ENCODE measurements around the gene DDIT3.

The DDIT3 gene

DNA sequence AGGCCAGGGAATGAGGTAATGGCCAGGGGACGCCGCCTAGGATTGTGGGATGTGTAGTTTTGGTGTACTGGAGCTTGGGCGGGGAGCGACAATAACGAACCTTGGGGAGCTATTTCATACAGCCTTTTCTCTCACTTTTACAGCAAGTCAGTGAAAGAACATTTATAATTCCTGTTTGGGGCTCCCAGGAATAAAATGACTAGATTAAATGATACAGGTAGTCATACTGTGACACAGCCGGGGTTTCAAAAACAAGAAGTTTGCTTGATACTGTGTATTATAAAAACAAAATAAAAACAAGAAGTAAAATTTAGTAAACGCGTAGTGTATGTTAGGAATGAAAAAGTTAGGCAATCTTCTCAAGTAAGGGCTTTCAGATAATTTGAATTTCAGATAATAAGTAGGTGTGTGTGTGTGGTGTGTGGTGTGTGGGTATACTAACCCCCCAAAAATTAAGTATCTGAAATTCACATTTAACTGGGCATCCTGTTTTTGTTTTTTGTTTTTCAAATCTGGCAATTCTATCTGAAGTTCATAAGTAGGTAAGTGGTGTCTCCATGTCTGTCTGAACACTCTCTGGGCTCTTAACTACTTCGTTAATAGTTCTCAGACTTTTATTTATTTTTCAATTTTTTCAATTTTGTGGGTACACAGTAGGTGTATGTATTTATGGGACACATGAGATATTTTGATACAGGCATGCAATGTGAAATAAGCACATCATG is 27.1 kb upstream of the DDIT3 start:
- TF ChIP-seq, protein P1, sequence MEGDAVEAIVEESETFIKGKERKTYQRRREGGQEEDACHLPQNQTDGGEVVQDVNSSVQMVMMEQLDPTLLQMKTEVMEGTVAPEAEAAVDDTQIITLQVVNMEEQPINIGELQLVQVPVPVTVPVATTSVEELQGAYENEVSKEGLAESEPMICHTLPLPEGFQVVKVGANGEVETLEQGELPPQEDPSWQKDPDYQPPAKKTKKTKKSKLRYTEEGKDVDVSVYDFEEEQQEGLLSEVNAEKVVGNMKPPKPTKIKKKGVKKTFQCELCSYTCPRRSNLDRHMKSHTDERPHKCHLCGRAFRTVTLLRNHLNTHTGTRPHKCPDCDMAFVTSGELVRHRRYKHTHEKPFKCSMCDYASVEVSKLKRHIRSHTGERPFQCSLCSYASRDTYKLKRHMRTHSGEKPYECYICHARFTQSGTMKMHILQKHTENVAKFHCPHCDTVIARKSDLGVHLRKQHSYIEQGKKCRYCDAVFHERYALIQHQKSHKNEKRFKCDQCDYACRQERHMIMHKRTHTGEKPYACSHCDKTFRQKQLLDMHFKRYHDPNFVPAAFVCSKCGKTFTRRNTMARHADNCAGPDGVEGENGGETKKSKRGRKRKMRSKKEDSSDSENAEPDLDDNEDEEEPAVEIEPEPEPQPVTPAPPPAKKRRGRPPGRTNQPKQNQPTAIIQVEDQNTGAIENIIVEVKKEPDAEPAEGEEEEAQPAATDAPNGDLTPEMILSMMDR (IDR thresholded peaks at IDR 0.05; ENCODE audit: insufficient read depth, low read depth, low read length, missing control alignments) = no peak
- DNase-seq (ENCODE audit: low read depth) = no peak
- H3K4me3 ChIP-seq (ENCODE audit: low read length) = peak overlapping the region; percentile 81

DNA sequence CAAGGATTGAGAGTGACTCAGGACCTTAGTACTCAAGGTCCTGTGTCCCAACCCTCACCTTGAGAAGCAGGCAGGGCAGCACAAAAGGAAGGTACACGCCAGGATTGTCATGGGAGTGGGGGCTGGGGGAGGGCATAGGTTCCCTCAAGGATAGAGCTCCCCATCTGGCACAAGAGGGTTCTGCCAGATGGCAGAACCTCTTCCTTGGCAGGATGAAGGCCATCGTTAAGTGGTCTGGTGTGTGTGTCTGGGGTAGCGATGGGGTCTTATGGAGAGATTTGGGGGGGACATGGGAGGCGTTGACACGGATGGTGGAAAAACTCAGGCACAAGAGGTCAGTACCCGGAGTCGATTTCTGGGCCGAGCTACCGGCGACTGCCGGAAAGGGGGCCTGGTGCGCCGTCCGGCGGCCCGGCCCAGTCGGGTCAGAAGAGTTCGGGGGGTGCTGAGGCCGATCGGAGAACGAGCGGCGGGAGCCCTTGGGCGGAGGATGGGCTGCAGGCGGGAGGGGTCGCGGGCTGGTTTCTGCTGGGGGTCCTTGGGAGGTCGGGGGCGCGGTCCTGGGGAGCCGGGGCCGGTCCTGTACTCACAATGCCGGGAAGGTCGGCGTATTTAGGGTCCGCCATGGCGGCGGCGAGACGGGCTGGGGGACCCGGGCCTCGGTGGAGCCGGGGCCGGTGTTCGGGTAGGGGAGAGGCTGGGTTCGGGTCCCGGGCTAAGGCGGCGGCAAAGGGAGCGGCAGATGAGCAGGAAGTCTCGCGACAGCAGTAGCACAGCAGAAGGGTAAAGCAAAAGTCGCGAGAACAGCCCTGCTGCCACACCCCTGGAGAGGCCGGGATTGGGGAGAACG is 26.3 kb upstream of the DDIT3 start, which contains the start of gene DCTN2:
Gene DCTN2, minus strand, starts transcription at position 755 of the 850 bp plus-strand sequence. Its CDS starts 129 bp downstream, at position 626.
- peak within 1 kb of the TSS; percentile 81 for H3K4me3 ChIP-seq (ENCODE audit: low read length)
- peak; percentile 98 for DNase-seq (ENCODE audit: low read depth)
- TF ChIP-seq, protein P1 (IDR thresholded peaks at IDR 0.05; ENCODE audit: insufficient read depth, low read depth, low read length, missing control alignments) = peak; percentile 39

DNA sequence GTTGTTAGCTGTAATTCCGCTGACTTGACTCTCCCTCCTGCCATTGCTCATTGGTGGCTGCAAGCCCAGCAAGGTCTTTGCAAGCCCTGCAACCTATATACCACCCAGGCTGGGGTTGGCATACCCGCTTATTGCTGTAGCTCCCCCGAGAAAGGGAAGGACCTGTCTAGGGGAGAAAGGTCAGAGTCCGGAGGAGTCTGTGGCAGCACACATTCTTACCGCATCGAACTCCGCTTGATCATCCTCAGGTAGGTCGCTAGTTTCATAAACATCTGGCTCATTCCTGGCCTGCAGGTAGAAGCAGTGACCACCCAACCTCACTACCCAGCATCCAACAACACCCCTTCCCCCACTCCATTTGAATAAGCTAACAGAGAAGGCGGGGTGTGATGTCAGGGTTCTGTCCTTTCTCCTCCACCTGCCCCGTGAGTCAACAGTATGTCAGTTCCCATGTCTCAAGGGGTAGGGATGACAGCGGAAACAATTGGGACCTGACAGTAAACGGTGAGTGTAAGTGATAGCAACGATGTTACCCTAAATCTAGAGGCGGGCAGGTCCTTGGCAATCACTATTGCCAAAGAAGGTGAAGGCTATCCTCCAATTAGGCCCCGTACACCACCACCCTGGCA is 25.6 kb upstream of the DDIT3 start:
- TF ChIP-seq, protein P1 (IDR thresholded peaks at IDR 0.05; ENCODE audit: insufficient read depth, low read depth, low read length, missing control alignments) = no peak
- H3K4me3 ChIP-seq (ENCODE audit: low read length) = peak overlapping the region; percentile 81
- peak; percentile 84 for DNase-seq (ENCODE audit: low read depth)

DNA sequence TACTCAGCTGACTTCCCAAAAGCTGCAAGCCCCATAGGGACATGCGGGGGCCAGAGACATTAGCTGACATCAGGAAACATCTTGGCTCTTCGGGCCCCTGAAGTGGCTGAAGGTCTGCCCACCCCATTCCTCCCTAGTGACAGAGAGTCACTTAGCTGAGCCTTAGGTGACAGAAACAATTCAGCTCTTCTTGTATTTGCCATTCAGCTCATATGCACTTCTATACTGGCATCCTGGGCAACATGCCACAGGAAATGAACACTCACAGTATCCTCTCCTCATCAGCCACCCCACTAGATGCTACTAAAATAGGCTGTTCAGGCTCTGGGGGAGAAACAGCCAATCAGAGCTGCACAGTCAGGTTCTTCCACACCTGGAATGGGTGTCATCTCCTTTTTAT is 23.3 kb upstream of the DDIT3 start:
- TF ChIP-seq, protein P1 (IDR thresholded peaks at IDR 0.05; ENCODE audit: insufficient read depth, low read depth, low read length, missing control alignments) = no peak
- no peak for DNase-seq (ENCODE audit: low read depth)
- no peak overlapping the region for H3K4me3 ChIP-seq (ENCODE audit: low read length)

DNA sequence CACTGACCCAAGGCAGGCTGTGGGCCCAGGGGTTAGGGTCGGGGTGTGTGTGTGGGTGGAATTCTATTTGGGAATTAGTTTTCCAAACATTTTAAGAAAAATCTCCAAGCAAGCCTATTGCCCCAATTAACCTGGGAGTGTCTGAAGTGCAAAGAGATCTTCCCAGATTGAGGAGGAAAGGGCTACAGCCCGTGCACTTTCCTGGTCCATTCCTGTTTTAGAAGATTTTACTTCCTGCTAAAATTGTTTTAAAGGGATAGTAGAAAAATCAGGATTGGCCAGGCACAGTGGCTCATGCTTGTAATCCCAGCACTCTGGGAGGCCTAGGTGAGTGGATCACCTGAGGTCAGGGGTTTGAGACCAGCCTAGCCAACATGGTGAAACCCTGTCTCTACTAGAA is 21.4 kb upstream of the DDIT3 start:
- no peak for DNase-seq (ENCODE audit: low read depth)
- TF ChIP-seq, protein P1 (IDR thresholded peaks at IDR 0.05; ENCODE audit: insufficient read depth, low read depth, low read length, missing control alignments) = no peak
- H3K4me3 ChIP-seq (ENCODE audit: low read length) = no peak overlapping the region

DNA sequence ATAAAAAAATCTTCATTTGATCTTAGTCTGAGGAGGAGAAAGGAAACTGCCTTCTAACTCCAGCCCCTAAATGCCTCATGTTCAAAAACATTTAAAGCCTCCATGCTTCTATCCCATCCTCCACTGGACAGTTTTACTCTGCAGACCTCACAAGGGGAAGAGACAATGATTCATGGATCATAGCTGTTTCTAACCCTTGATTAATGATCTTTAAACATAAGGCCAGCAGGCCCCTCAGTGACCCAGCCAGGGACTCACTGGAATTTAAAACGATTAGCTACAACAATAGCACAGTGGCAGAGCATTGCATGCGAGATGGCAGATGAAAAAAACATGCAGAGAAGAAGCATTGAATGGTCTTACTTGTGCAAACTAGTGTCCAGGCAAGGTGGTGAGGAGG is 20.7 kb upstream of the DDIT3 start:
- H3K4me3 ChIP-seq (ENCODE audit: low read length) = no peak overlapping the region
- no peak for DNase-seq (ENCODE audit: low read depth)
- TF ChIP-seq, protein P1 (IDR thresholded peaks at IDR 0.05; ENCODE audit: insufficient read depth, low read depth, low read length, missing control alignments) = no peak
